H9 (cell line): ENCODE measurements around the gene CASP10. TPM values are rescaled to one million over a fixed set of nuclear protein-coding genes. Genes with fewer than 3 reads are reported as not detected.

Source experiments
- DNase-seq: peaks from one replicate; pipeline ENCODE4 v3.0.0-alpha.2; 2017
- H2AFZ ChIP-seq: one replicate; pipeline ENCODE4 v1.6.1; 2013; ENCODE audit warnings: mild to moderate bottlenecking, low read length, control low read depth, moderate library complexity
- H2AK5ac ChIP-seq: 2 replicates; pipeline ENCODE4 v1.6.1; 2013; ENCODE audit warnings: low read length, control low read depth, mixed read lengths; ENCODE audit not compliant: insufficient read length
- H2BK120ac ChIP-seq: one replicate; pipeline ENCODE4 v1.6.1; 2013; ENCODE audit warnings: low read depth, mild to moderate bottlenecking, low read length, control low read depth, inconsistent platforms; ENCODE audit not compliant: poor library complexity, severe bottlenecking
- H2BK12ac ChIP-seq: 2 replicates; pipeline ENCODE4 v1.6.1; 2013; ENCODE audit warnings: low read length, control low read depth, mixed read lengths, low read depth; ENCODE audit not compliant: insufficient read length
- H2BK15ac ChIP-seq: 2 replicates; pipeline ENCODE4 v1.6.1; 2013; ENCODE audit warnings: low read depth, low read length, control low read depth
- H2BK20ac ChIP-seq: one replicate; pipeline ENCODE4 v1.6.1; 2013; ENCODE audit warnings: low read depth, mild to moderate bottlenecking, low read length, control low read depth, inconsistent platforms; ENCODE audit not compliant: poor library complexity, severe bottlenecking
- H2BK5ac ChIP-seq: 2 replicates; pipeline ENCODE4 v1.6.1; 2013; ENCODE audit warnings: low read length, control low read depth, mixed read lengths; ENCODE audit not compliant: insufficient read length
- H3K14ac ChIP-seq: 2 replicates; pipeline ENCODE4 v1.6.1; 2013; ENCODE audit warnings: low read length, control low read depth; ENCODE audit not compliant: insufficient read depth
- H3K18ac ChIP-seq: 2 replicates; pipeline ENCODE4 v1.6.1; 2013; ENCODE audit warnings: low read depth, mild to moderate bottlenecking, mixed read lengths, low read length, control low read depth; ENCODE audit not compliant: insufficient read length
- H3K23ac ChIP-seq: 2 replicates; pipeline ENCODE4 v1.6.1; 2013; ENCODE audit warnings: low read length, control low read depth, mixed read lengths, low read depth; ENCODE audit not compliant: insufficient read length
- H3K23me2 ChIP-seq: 2 replicates; pipeline ENCODE4 v1.6.1; 2013; ENCODE audit warnings: low read depth, mild to moderate bottlenecking, mixed read lengths, low read length, control low read depth; ENCODE audit not compliant: insufficient read length, poor library complexity, severe bottlenecking
- H3K27ac ChIP-seq: 2 replicates; pipeline ENCODE4 v1.5.1; 2013; ENCODE audit warnings: low read length, control low read depth, mixed read lengths, low read depth; ENCODE audit not compliant: insufficient read length
- H3K27me3 ChIP-seq: 2 replicates; pipeline ENCODE4 v1.6.1; 2013; ENCODE audit warnings: low read length, control low read depth, inconsistent platforms; ENCODE audit not compliant: insufficient read depth
- H3K4ac ChIP-seq: 2 replicates; pipeline ENCODE4 v1.6.1; 2013; ENCODE audit warnings: low read depth, mild to moderate bottlenecking, control low read depth, inconsistent platforms, low read length, moderate library complexity
- H3K4me1 ChIP-seq: 2 replicates; pipeline ENCODE4 v1.6.1; 2013; ENCODE audit warnings: low read length, control low read depth, inconsistent platforms; ENCODE audit not compliant: insufficient read depth
- H3K4me2 ChIP-seq: 2 replicates; pipeline ENCODE4 v1.6.1; 2013; ENCODE audit warnings: low read length, control low read depth, mixed read lengths; ENCODE audit not compliant: insufficient read length, insufficient read depth
- H3K56ac ChIP-seq: 2 replicates; pipeline ENCODE4 v1.6.1; 2013; ENCODE audit warnings: low read depth, mild to moderate bottlenecking, mixed read lengths, low read length, control low read depth; ENCODE audit not compliant: insufficient read length
- H3K79me1 ChIP-seq: 2 replicates; pipeline ENCODE4 v1.6.1; 2013; ENCODE audit warnings: low read depth, mild to moderate bottlenecking, moderate library complexity, low read length, control low read depth, inconsistent platforms; ENCODE audit not compliant: insufficient read depth, poor library complexity, severe bottlenecking
- H3K79me2 ChIP-seq: 2 replicates; pipeline ENCODE4 v1.6.1; 2013; ENCODE audit warnings: low read length, control low read depth, inconsistent platforms; ENCODE audit not compliant: insufficient read depth
- H3K9ac ChIP-seq: 2 replicates; pipeline ENCODE4 v1.6.1; 2013; ENCODE audit warnings: low read length, control low read depth, mixed read lengths; ENCODE audit not compliant: insufficient read length; ENCODE audit errors: extremely low read depth
- H3K9me3 ChIP-seq: one replicate; pipeline ENCODE4 v1.6.1; 2013; ENCODE audit warnings: low read depth, low read length, inconsistent platforms; ENCODE audit not compliant: control insufficient read depth
- H3T11ph ChIP-seq: one replicate; pipeline ENCODE4 v1.6.1; 2013; ENCODE audit warnings: mild to moderate bottlenecking, low read length, control low read depth, inconsistent platforms
- H4K20me1 ChIP-seq: one replicate; pipeline ENCODE4 v1.6.1; 2013; ENCODE audit not compliant: control insufficient read depth, insufficient read length, insufficient read depth
- H4K5ac ChIP-seq: 2 replicates; pipeline ENCODE4 v1.6.1; 2013; ENCODE audit warnings: low read depth, mild to moderate bottlenecking, mixed read lengths, low read length, control low read depth; ENCODE audit not compliant: insufficient read length
- H4K8ac ChIP-seq: replicated peaks from 2 replicates; pipeline ENCODE4 v1.6.1; 2013; ENCODE audit warnings: low read length, control low read depth, mixed read lengths, low read depth; ENCODE audit not compliant: insufficient read length
- H4K91ac ChIP-seq: 2 replicates; pipeline ENCODE4 v1.6.1; 2013; ENCODE audit warnings: low read depth, mild to moderate bottlenecking, moderate library complexity, mixed read lengths, low read length, control low read depth; ENCODE audit not compliant: insufficient read length
- H3K27ac Mint-ChIP-seq, 3 experiments: 2 replicates in 2 of 3; 3 replicates in 1 of 3; pipeline ENCODE4 v1.8.0; 2020 to 2021; ENCODE audit warnings: mixed read lengths in 3 of 3, mild to moderate bottlenecking in 1 of 3, moderate library complexity in 1 of 3
- H3K27me3 Mint-ChIP-seq: 2 replicates; pipeline ENCODE4 v1.8.0; 2021; ENCODE audit warnings: low read depth, mild to moderate bottlenecking, moderate library complexity, mixed read lengths
- H3K36me3 Mint-ChIP-seq, 3 experiments: 2 replicates in 2 of 3; 3 replicates in 1 of 3; pipeline ENCODE4 v1.8.0; 2020 to 2021; ENCODE audit warnings: low read depth in 3 of 3, mixed read lengths in 3 of 3; ENCODE audit not compliant: insufficient read depth in 1 of 3
- H3K4me1 Mint-ChIP-seq, 2 experiments: 2 replicates each; pipeline ENCODE4 v1.8.0; 2020; ENCODE audit warnings: mixed read lengths in 2 of 2
- H3K4me3 Mint-ChIP-seq, 2 experiments: 2 replicates in 1 of 2; 3 replicates in 1 of 2; pipeline ENCODE4 v1.8.0; 2020 to 2021; ENCODE audit warnings: mild to moderate bottlenecking in 2 of 2, mixed read lengths in 2 of 2, moderate library complexity in 1 of 2
- H3K9me3 Mint-ChIP-seq, 2 experiments: 2 replicates in 1 of 2; 3 replicates in 1 of 2; pipeline ENCODE4 v1.8.0; 2020; ENCODE audit warnings: mild to moderate bottlenecking in 2 of 2, mixed read lengths in 2 of 2, moderate library complexity in 1 of 2
- CTCF ChIP-seq: fragments of 200-600 bp; sonication (generic); conservative IDR thresholded peaks from 3 replicates; pipeline ENCODE4 v1.8.0; 2021; ENCODE audit warnings: antibody characterized with exemption, mild to moderate bottlenecking
- WGBS: extraction: QIAGEN DNeasy Blood & Tissue Kit; methylation state at CpG from one replicate; pipeline ENCODE4 v1.1.7; 2013; ENCODE audit warnings: missing lambda C conversion rate, low lambda C conversion rate, mixed read lengths; ENCODE audit not compliant: insufficient read length; ENCODE audit errors: extremely low coverage; 5-methylcytosine and 5-hydroxymethylcytosine counted together
- total RNA-seq: library from RNA; stranded (reverse); gene quantifications from 2 replicates; pipeline ENCODE4 v1.2.1, GENCODE V29; 2021

CASP10 gene
- total RNA-seq, 1 experiment from 2014 or later: 2.7 TPM

GRCh38 chr2:201220102-201220570 is 37.2 kb downstream of the CASP10 start:
- Histone ChIP-seq H4K20me1 (no peaks in the 10 kb centered on the region), H3K4me1 (peaks cover 6% of the 10 kb centered on the region; the same call in 1 of the 2 replicates), H3K4me2 (peak overlapping the region; percentile 45), H2AFZ (no peak overlapping the region), H3K27me3 (no peaks in the 10 kb centered on the region), H3K23ac (no peak overlapping the region), H3K9me3 (no peaks in the 10 kb centered on the region), H3K79me1 (no peaks in the 10 kb centered on the region), H4K8ac (no peak overlapping the region), H2AK5ac (no peak overlapping the region), H3K27ac (no peak overlapping the region), H3K18ac (no peak overlapping the region), H3K9ac (no peak overlapping the region), H4K5ac (no peak overlapping the region), H3K79me2 (no peaks in the 10 kb centered on the region), H2BK5ac (no peak overlapping the region), H4K91ac (peak overlapping the region; percentile 36), H3K23me2 (no peaks in the 10 kb centered on the region), H2BK20ac (no peak overlapping the region), H2BK15ac (no peak overlapping the region), H3K14ac (no peak overlapping the region), H3K56ac (no peak overlapping the region), H2BK120ac (no peak overlapping the region), H2BK12ac (no peak overlapping the region), H3K4ac (no peak overlapping the region), H3T11ph (no peak overlapping the region)
- no CpG with 5 or more reads among the region's 4 CpGs for WGBS
- Mint-ChIP-seq H3K4me1 (peaks cover 27 to 36% of the 10 kb centered on the region in 2 experiments), H3K27ac (peak overlapping the region in 1 of 3 experiments; percentile 91; a peak in 3 of 7 replicates), H3K36me3 (peaks cover 0 to 22% (median 0%) of the 10 kb centered on the region in 3 experiments; a peak in 2 of 7 replicates), H3K9me3 (peaks cover 0 to 13% of the 10 kb centered on the region in 2 experiments; a peak in 2 of 5 replicates), H3K4me3 (peak overlapping the region; percentile 16 to 30; a peak in 2 of 5 replicates), H3K27me3 (no peaks in the 10 kb centered on the region; the same call in 1 of the 2 replicates)
- no peak for TF ChIP-seq CTCF
- DNase-seq: no peak
